Body of pancreas (tissue), 4 donors: ENCODE measurements around the gene MGLL. TPM values are rescaled to one million over a fixed set of nuclear protein-coding genes. Genes with fewer than 3 reads are reported as not detected.

Experiments used
- ATAC-seq: fragments of 150-250 bp; one replicate; pipeline ENCODE4 v1.9.1; 2016
- DNase-seq, 4 donors: peaks; one replicate each; pipeline ENCODE4 v3.0.0-alpha.2; 2019
- H3K27ac ChIP-seq, 4 donors: fragments of 200-600 bp; sonication (generic); 1 replicate in 3 of 4; 2 replicates in 1 of 4; pipeline versions ENCODE4 v1.5.1 to v1.6.1; 2016 to 2019; ENCODE audit warnings: mild to moderate bottlenecking in 1 of 4, mixed read lengths in 1 of 4, moderate library complexity in 1 of 4
- H3K27me3 ChIP-seq, 2 donors: fragments of 200-600 bp; sonication (generic); one replicate each; pipeline ENCODE4 v1.6.0; 2016; ENCODE audit warnings: mild to moderate bottlenecking in 1 of 2
- H3K36me3 ChIP-seq, 2 donors: fragments of 200-600 bp; sonication (generic); replicated peaks in 1 of 2; 2 replicates each; pipeline ENCODE4 v1.5.1; 2016; ENCODE audit warnings: low read depth in 2 of 2; ENCODE audit not compliant: insufficient read depth in 1 of 2
- H3K4me1 ChIP-seq: fragments of 200-600 bp; sonication (generic); one replicate; pipeline ENCODE4 v1.6.0; 2016
- H3K4me3 ChIP-seq, 2 donors: fragments of 200-600 bp; sonication (generic); 1 replicate in 1 of 2; 2 replicates in 1 of 2; pipeline ENCODE4 v1.5.1; 2016 to 2019
- H3K9me3 ChIP-seq, 3 donors: fragments of 200-600 bp; sonication (generic); 1 replicate in 2 of 3; 2 replicates in 1 of 3; pipeline ENCODE4 v1.5.1; 2016
- CTCF ChIP-seq, 7 experiments: fragments of 450-650 bp in 4 of 7; fragments of 200-600 bp in 3 of 7; sonication (generic) in 3 of 7; IDR thresholded peaks; one replicate each; pipeline ENCODE4 v1.5.1; 2016 to 2019; ENCODE audit warnings: antibody characterized with exemption in 7 of 7
- POLR2A ChIP-seq, 3 donors: fragments of 450-650 bp; IDR thresholded peaks; one replicate each; pipeline ENCODE4 v1.6.1; 2016; ENCODE audit warnings: antibody characterized with exemption in 3 of 3, mild to moderate bottlenecking in 2 of 3
- WGBS, 2 donors: methylation state at CpG; one replicate each; pipeline ENCODE4 v1.1.5; 2017; 5-methylcytosine and 5-hydroxymethylcytosine counted together
- intact Hi-C: fragments of 100-400 bp; cut with DNase I; formaldehyde crosslinking; loops from one replicate; pipeline ENCODE4 v1.15.1; 2023
- total RNA-seq, 2 donors: library from RNA; depleted of rRNA; stranded (reverse); fragments of >200 nt; gene quantifications; one replicate each; pipeline ENCODE4 v1.1.0, GENCODE V29; 2016

The MGLL gene
- total RNA-seq, 2 donors from 2014 or later = 14.8 to 20.2 TPM

GRCh38 chr3:127673191-127674100, 148.9 kb downstream of the MGLL start:
- DNase-seq (peak; percentile 53 to 65 (median 62)), ATAC-seq (peak; percentile 44)
- H3K4me1 ChIP-seq = peaks cover 22% of the 10 kb centered on the region
- peaks cover 0 to 2% of the 10 kb centered on the region in 2 donors for H3K36me3 ChIP-seq
- 8 to 14% methylated on average over 8 to 50 of the region's 51 CpGs for WGBS, 2 donors
- TF ChIP-seq POLR2A (IDR thresholded peaks at IDR 0.05) = peak in 1 of 3 donors; percentile 31
- TF ChIP-seq CTCF (IDR thresholded peaks at IDR 0.05) = no peak
- intact Hi-C loops = no loop called here
- H3K9me3 ChIP-seq = no peaks in the 10 kb centered on the region
- no peaks in the 10 kb centered on the region for H3K27me3 ChIP-seq
- peak overlapping the region; percentile 71 to 86 for H3K4me3 ChIP-seq
- H3K27ac ChIP-seq = peak overlapping the region in 3 of 4 donors; percentile 40 to 91 (median 56)

- 0 to 1% methylated on average over 2 to 63 of the region's 102 CpGs for WGBS, 2 donors
- H3K27me3 ChIP-seq = no peaks in the 10 kb centered on the region
- H3K4me3 ChIP-seq = peak within 1 kb of the TSS; percentile 86 to 94
- TF ChIP-seq CTCF (IDR thresholded peaks at IDR 0.05) (no peak), POLR2A (IDR thresholded peaks at IDR 0.05) (peak; percentile 74 to 86 (median 80))
- DNase-seq (peak; percentile 86 to 91 (median 90)), ATAC-seq (peak; percentile 91)
- intact Hi-C loops = no loop called here
- peaks cover 22% of the 10 kb centered on the region for H3K4me1 ChIP-seq
- peaks cover 0 to under 1% of the 10 kb centered on the region in 2 donors for H3K36me3 ChIP-seq
- H3K9me3 ChIP-seq = no peaks in the 10 kb centered on the region
- H3K27ac ChIP-seq = peak within 1 kb of the TSS; percentile 33 to 91 (median 82)
Observed at GRCh38 chr3:127672429-127673190, 149.7 kb downstream of the MGLL start, which contains the start of gene ABTB1. Gene ABTB1, plus strand, starts transcription at chr3:127672952. Its CDS starts 74 bp downstream, at chr3:127673026.

DNA sequence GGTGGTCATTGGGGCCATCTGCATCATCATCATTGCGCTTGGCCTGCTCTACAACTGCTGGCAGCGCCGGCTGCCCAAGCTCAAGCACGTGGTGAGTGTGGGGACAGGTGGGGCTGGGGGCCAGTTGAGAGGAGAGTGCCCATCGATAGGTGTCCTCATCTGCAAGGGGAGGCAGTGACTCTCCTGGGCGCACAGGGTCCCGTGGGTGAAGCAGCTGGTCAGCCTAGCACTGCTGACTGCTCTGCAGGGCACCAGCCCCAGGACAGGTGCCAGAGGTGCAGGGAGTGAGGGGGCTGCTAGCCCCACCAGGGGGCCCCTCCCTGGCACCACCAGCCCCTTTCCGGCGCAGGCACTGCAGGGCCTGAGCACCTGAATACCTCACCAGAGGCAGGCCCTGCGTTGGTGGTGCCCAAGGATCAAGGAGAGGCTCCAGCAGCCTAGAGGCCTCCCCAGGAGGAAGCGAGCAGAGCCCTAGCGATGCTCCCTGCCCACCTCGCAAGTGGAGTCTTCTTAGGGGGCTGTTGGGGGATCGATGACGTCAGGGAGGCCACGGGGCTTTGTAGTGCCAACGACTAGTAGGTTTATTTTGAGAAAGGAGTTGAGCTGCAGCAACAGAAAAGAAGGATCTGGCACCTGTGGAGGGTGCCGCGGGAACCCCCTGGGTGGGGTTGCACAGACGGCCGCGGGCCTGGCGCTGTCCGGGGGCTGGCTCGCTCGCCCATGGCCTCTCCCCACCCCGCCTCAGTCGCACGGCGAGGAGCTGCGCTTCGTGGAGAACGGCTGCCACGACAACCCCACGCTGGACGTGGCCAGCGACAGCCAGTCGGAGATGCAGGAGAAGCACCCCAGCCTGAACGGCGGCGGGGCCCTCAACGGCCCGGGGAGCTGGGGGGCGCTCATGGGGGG, 150.5 kb downstream of the MGLL start:
- intact Hi-C loops = no loop called here
- H3K4me1 ChIP-seq = peaks cover 22% of the 10 kb centered on the region
- 14 to 67% methylated on average over 3 to 40 of the region's 44 CpGs for WGBS, 2 donors
- H3K36me3 ChIP-seq = no peaks in the 10 kb centered on the region
- no peaks in the 10 kb centered on the region for H3K27me3 ChIP-seq
- TF ChIP-seq POLR2A (IDR thresholded peaks at IDR 0.05) = no peak
- TF ChIP-seq CTCF (IDR thresholded peaks at IDR 0.05) = no peak
- DNase-seq = peak in 3 of 4 donors; percentile 27 to 36 (median 34)
- peak overlapping the region; percentile 86 to 94 for H3K4me3 ChIP-seq
- no peaks in the 10 kb centered on the region for H3K9me3 ChIP-seq
- ATAC-seq = peak; percentile 22
- H3K27ac ChIP-seq = peak overlapping the region; percentile 33 to 91 (median 82)

GRCh38 chr3:127670761-127671522, 151.4 kb downstream of the MGLL start:
- Histone ChIP-seq H3K36me3 (no peaks in the 10 kb centered on the region), H3K27ac (no peak overlapping the region), H3K9me3 (no peaks in the 10 kb centered on the region), H3K4me3 (no peak overlapping the region), H3K27me3 (no peaks in the 10 kb centered on the region), H3K4me1 (peaks cover 22% of the 10 kb centered on the region)
- 92 to 95% methylated on average over 8 to 17 of the region's 20 CpGs for WGBS, 2 donors
- no peak for DNase-seq
- intact Hi-C loops = no loop called here
- no peak for ATAC-seq
- no peak for TF ChIP-seq CTCF (IDR thresholded peaks at IDR 0.05)
- no peak for TF ChIP-seq POLR2A (IDR thresholded peaks at IDR 0.05)
